SK-N-SH (cell line): ENCODE measurements around the gene ATG4B. TPM values are rescaled to one million over a fixed set of nuclear protein-coding genes. Genes with fewer than 3 reads are reported as not detected.

Experiments
- CTCF ChIA-PET: fragments of 300-600, 350-600 bp; formaldehyde crosslinking; extraction: SDS; loops from one replicate; lab custom pipeline; 2021; lab: Yijun Ruan, JAX
- POLR2A ChIA-PET: fragments of 350-600 bp; sonication (Branson Sonifier 250); formaldehyde crosslinking; extraction: SDS; loops from one replicate; lab custom pipeline; 2020; ENCODE audit warnings: antibody characterized with exemption, inconsistent platforms; lab: Yijun Ruan, JAX
- DNase-seq: peaks from one replicate; pipeline ENCODE4 v3.0.0; 2012
- H2AFZ ChIP-seq: fragments of 200-600 bp; sonication (generic); 2 replicates; pipeline ENCODE4 v1.8.1; 2016; ENCODE audit warnings: antibody characterized with exemption, mild to moderate bottlenecking, low read depth
- H3F3A ChIP-seq: fragments of 200-600 bp; sonication (generic); replicated peaks from 2 replicates; pipeline ENCODE3; 2016; ENCODE audit warnings: antibody characterized with exemption, mild to moderate bottlenecking; ENCODE audit not compliant: insufficient read depth
- H3K27ac ChIP-seq, 2 experiments: fragments of 200-500 bp in 1 of 2; fragments of 200-600 bp in 1 of 2; sonication (Bioruptor generic) in 1 of 2; sonication (generic), shearing (Covaris generic) in 1 of 2; 2 replicates each; pipeline versions ENCODE4 v1.5.1 to v1.6.1; 2014 to 2016; ENCODE audit warnings: low read depth in 2 of 2, inconsistent platforms in 1 of 2, low read length in 1 of 2, mild to moderate bottlenecking in 1 of 2, mixed read lengths in 1 of 2
- H3K27me3 ChIP-seq: fragments of 200-600 bp; sonication (generic), shearing (Covaris generic); 2 replicates; pipeline ENCODE4 v1.6.1; 2016; ENCODE audit warnings: mixed run types; ENCODE audit not compliant: insufficient read depth
- H3K36me3 ChIP-seq, 2 experiments: fragments of 200-500 bp in 1 of 2; fragments of 200-600 bp in 1 of 2; sonication (Bioruptor generic) in 1 of 2; sonication (generic) in 1 of 2; replicated peaks in 1 of 2; 2 replicates each; pipeline versions ENCODE3 to v1.5.1; 2014 to 2016; ENCODE audit warnings: low read length in 1 of 2, mild to moderate bottlenecking in 1 of 2; ENCODE audit not compliant: insufficient read depth in 2 of 2, control insufficient read depth in 1 of 2
- H3K4me1 ChIP-seq, 2 experiments: fragments of 200-500 bp in 1 of 2; fragments of 200-600 bp in 1 of 2; sonication (Bioruptor generic) in 1 of 2; sonication (generic), shearing (Covaris generic) in 1 of 2; 2 replicates each; pipeline versions ENCODE4 v1.5.1 to v1.6.1; 2014 to 2016; ENCODE audit warnings: low read depth in 1 of 2, low read length in 1 of 2, mixed run types in 1 of 2; ENCODE audit not compliant: insufficient read depth in 2 of 2, control insufficient read depth in 1 of 2
- H3K4me2 ChIP-seq: fragments of 200-600 bp; sonication (generic), shearing (Covaris generic); 2 replicates; pipeline ENCODE4 v1.6.1; 2017; ENCODE audit warnings: mixed run types
- H3K4me3 ChIP-seq, 2 experiments: fragments of 200-500 bp in 1 of 2; fragments of 200-600 bp in 1 of 2; sonication (Bioruptor generic) in 1 of 2; sonication (generic), shearing (Covaris generic) in 1 of 2; 2 replicates each; pipeline versions ENCODE4 v1.5.1 to v1.8.1; 2014 to 2016; ENCODE audit warnings: low read depth in 2 of 2, inconsistent platforms in 1 of 2, low read length in 1 of 2, mild to moderate bottlenecking in 1 of 2, mixed read lengths in 1 of 2, moderate library complexity in 1 of 2
- H3K79me2 ChIP-seq: fragments of 200-600 bp; sonication (generic); 2 replicates; pipeline ENCODE4 v1.8.1; 2017; ENCODE audit warnings: mild to moderate bottlenecking; ENCODE audit not compliant: insufficient read depth
- H3K9ac ChIP-seq: fragments of 200-600 bp; sonication (generic); 2 replicates; pipeline ENCODE4 v1.6.1; 2017; ENCODE audit warnings: mixed run types
- H3K9me2 ChIP-seq: fragments of 200-600 bp; sonication (generic); 2 replicates; pipeline ENCODE4 v1.6.1; 2017; ENCODE audit warnings: mixed run types
- H3K9me3 ChIP-seq: fragments of 200-600 bp; sonication (generic); 2 replicates; pipeline ENCODE4 v1.6.1; 2017; ENCODE audit warnings: mixed run types, mild to moderate bottlenecking, moderate library complexity
- H4K20me1 ChIP-seq: fragments of 200-600 bp; sonication (generic); 2 replicates; pipeline ENCODE4 v1.6.1; 2017; ENCODE audit warnings: mild to moderate bottlenecking, mixed run types; ENCODE audit not compliant: insufficient read depth
- CHD2 ChIP-seq: fragments of 150-350 bp; IDR thresholded peaks from 2 replicates; pipeline ENCODE4 v1.6.1; 2018; ENCODE audit warnings: low read length; ENCODE audit not compliant: partially characterized antibody
- EZH2phosphoT487 ChIP-seq: fragments of 200-600 bp; sonication (generic); IDR thresholded peaks from 2 replicates; pipeline ENCODE4 v1.6.1; 2017; ENCODE audit warnings: low read depth, mixed run types, mild to moderate bottlenecking, antibody characterized with exemption, moderate library complexity, borderline replicate concordance
- FOSL2 ChIP-seq: IDR thresholded peaks from 2 replicates; pipeline ENCODE4 v1.4.0; 2012; ENCODE audit warnings: low read depth, mild to moderate bottlenecking, moderate library complexity, borderline replicate concordance
- FOXM1 ChIP-seq: IDR thresholded peaks from 2 replicates; pipeline ENCODE4 v1.4.0; 2012; ENCODE audit warnings: low read depth, mild to moderate bottlenecking
- GABPA ChIP-seq: IDR thresholded peaks from 2 replicates; pipeline ENCODE4 v1.4.0; 2012; ENCODE audit warnings: low read depth, mild to moderate bottlenecking
- GATA2 ChIP-seq: sonication (generic); formaldehyde crosslinking; IDR thresholded peaks from 2 replicates; pipeline ENCODE4 v1.5.0; 2020; ENCODE audit warnings: mild to moderate bottlenecking, missing genetic modification reagents
- JUND ChIP-seq: IDR thresholded peaks from 2 replicates; pipeline ENCODE4 v1.4.0; 2012
- NRF1 ChIP-seq: IDR thresholded peaks from 2 replicates; pipeline ENCODE4 v1.6.1; 2012; ENCODE audit warnings: low read depth, mild to moderate bottlenecking, low read length
- PBX3 ChIP-seq: IDR thresholded peaks from 2 replicates; pipeline ENCODE4; 2012
- RAD21 ChIP-seq: IDR thresholded peaks from 2 replicates; pipeline ENCODE4 v1.6.1; 2012; ENCODE audit warnings: mild to moderate bottlenecking, low read length
- SIN3A ChIP-seq: IDR thresholded peaks from 2 replicates; pipeline ENCODE4 v1.6.1; 2012; ENCODE audit warnings: low read depth, mild to moderate bottlenecking, low read length, moderate library complexity, borderline replicate concordance
- SMC3 ChIP-seq: IDR thresholded peaks from 2 replicates; pipeline ENCODE4 v1.6.1; 2012; ENCODE audit warnings: low read depth, low read length, improper control_type of control experiment
- TAF1 ChIP-seq: IDR thresholded peaks from 2 replicates; pipeline ENCODE4 v1.6.1; 2012; ENCODE audit warnings: low read depth, mild to moderate bottlenecking, low read length, moderate library complexity, borderline replicate concordance
- TEAD4 ChIP-seq: IDR thresholded peaks from 2 replicates; pipeline ENCODE4 v1.4.0; 2012; ENCODE audit warnings: mild to moderate bottlenecking, borderline replicate concordance; ENCODE audit not compliant: insufficient read depth
- YY1 ChIP-seq: IDR thresholded peaks from 2 replicates; pipeline ENCODE4 v1.4.0; 2012; ENCODE audit warnings: low read depth, mild to moderate bottlenecking
- WGBS: methylation state at CpG from one replicate; pipeline ENCODE4 v1.1.6; 2017; ENCODE audit warnings: low lambda C conversion rate; 5-methylcytosine and 5-hydroxymethylcytosine counted together
- polyA plus RNA-seq, 3 experiments: library from polyadenylated mRNA; depleted of rRNA; stranded (reverse); fragments of >200 nt; gene quantifications; 2 replicates each; pipeline ENCODE4 v1.2.3, GENCODE V29; 2012

Gene ATG4B
- polyA plus RNA-seq, 1 of the 3 experiments (the other 2 are of a cell fraction), result 107 TPM

GRCh38 chr2:241668839-241669238 is 31.3 kb downstream of the ATG4B start (continued):
- no peak for TF ChIP-seq PBX3

- TF ChIP-seq FOXM1, result no peak
- no peak for TF ChIP-seq EZH2phosphoT487
- no peak for TF ChIP-seq RAD21
- TF ChIP-seq PBX3, result no peak
- TF ChIP-seq TEAD4, result no peak
- TF ChIP-seq NRF1, result no peak
- TF ChIP-seq GATA2 (CRISPR knock-in tag), result no peak
- TF ChIP-seq SIN3A, result no peak
- TF ChIP-seq TAF1, result no peak
- Histone ChIP-seq H3K9me3 (no peaks in the 10 kb centered on the region), H4K20me1 (peaks cover 7% of the 10 kb centered on the region), H3K4me2 (no peak overlapping the region), H3K9me2 (no peaks in the 10 kb centered on the region), H3K36me3 (peaks cover 9 to 51% of the 10 kb centered on the region in 2 experiments), H3K79me2 (no peaks in the 10 kb centered on the region), H2AFZ (no peak overlapping the region), H3K4me3 (no peak overlapping the region), H3K27ac (no peak overlapping the region), H3F3A (peaks cover 9% of the 10 kb centered on the region), H3K4me1 (peaks cover 6 to 16% of the 10 kb centered on the region in 2 experiments; a peak in 2 of 4 replicates), H3K27me3 (no peaks in the 10 kb centered on the region), H3K9ac (no peak overlapping the region)
- POLR2A ChIA-PET, result interaction anchor here (1.5 kb wide), 1 partner anchor 31 kb away, joined by 3 read pairs; no protein-coding TSS in a partner anchor
- WGBS, result 90% methylated on average over 18 of the region's 31 CpGs
- no peak for DNase-seq
- CTCF ChIA-PET, result interaction anchor here (1.3 kb wide), 1 partner anchor 208 kb away, joined by 5 read pairs; no protein-coding TSS in a partner anchor
Measured at GRCh38 chr2:241670333-241671110, 33.0 kb downstream of the ATG4B start.

- no peak overlapping the region for H3K27ac ChIP-seq
Measured at GRCh38 chr2:241671457-241672240, 34.2 kb downstream of the ATG4B start.

More at GRCh38 chr2:241671457-241672240, 34.2 kb downstream of the ATG4B start:
- no peaks in the 10 kb centered on the region for H3K9me2 ChIP-seq
- H2AFZ ChIP-seq, result no peak overlapping the region
- H4K20me1 ChIP-seq, result no peaks in the 10 kb centered on the region
- POLR2A ChIA-PET, result interaction anchor here (1.5 kb wide), 1 partner anchor 30 kb away, joined by 3 read pairs; no protein-coding TSS in a partner anchor
- CTCF ChIA-PET, result interaction anchor here (0.6 to 1.3 kb wide), 2 partner anchors 207 to 336 kb away, joined by 3 to 5 read pairs; no protein-coding TSS in a partner anchor
- no peak for DNase-seq
- no peaks in the 10 kb centered on the region for H3K27me3 ChIP-seq
- 95% methylated on average over 23 of the region's 31 CpGs for WGBS
- no peak overlapping the region for H3K4me3 ChIP-seq
- no peaks in the 10 kb centered on the region for H3K79me2 ChIP-seq
- peaks cover 3% of the 10 kb centered on the region for H3F3A ChIP-seq
- H3K9ac ChIP-seq, result no peak overlapping the region
- peaks cover 9 to 60% of the 10 kb centered on the region in 2 experiments for H3K36me3 ChIP-seq
- TF ChIP-seq CHD2, result no peak
- TF ChIP-seq JUND, result no peak
- no peak for TF ChIP-seq YY1
- no peak for TF ChIP-seq FOXM1
- TF ChIP-seq GABPA, result no peak
- no peak for TF ChIP-seq SMC3
- TF ChIP-seq TAF1, result no peak
- no peak for TF ChIP-seq FOSL2
- no peaks in the 10 kb centered on the region for H3K9me3 ChIP-seq
- H3K4me1 ChIP-seq, result peaks cover 0 to 5% of the 10 kb centered on the region in 2 experiments; a peak in 1 of 4 replicates
- H3K4me2 ChIP-seq, result no peak overlapping the region
